Mammary epithelial cell (primary cell): Measurements from ENCODE around the gene CSGALNACT2.

Experiments used
- EZH2 ChIP-seq: IDR thresholded peaks from 2 replicates; pipeline ENCODE4 v1.6.1; 2012; ENCODE audit warnings: low read length, inconsistent platforms, borderline replicate concordance
- TF ChIP-seq, protein P1 (sequence below), 2 donors: IDR thresholded peaks in 1 of 2; conservative IDR thresholded peaks in 1 of 2; 2 replicates each; pipeline ENCODE4 v1.5.1; 2011 to 2012; ENCODE audit warnings: inconsistent platforms in 2 of 2, low read length in 2 of 2, mild to moderate bottlenecking in 2 of 2, control low read depth in 1 of 2, low read depth in 1 of 2; ENCODE audit not compliant: insufficient read depth in 1 of 2; ENCODE audit errors: extremely low read depth in 1 of 2

DNA sequence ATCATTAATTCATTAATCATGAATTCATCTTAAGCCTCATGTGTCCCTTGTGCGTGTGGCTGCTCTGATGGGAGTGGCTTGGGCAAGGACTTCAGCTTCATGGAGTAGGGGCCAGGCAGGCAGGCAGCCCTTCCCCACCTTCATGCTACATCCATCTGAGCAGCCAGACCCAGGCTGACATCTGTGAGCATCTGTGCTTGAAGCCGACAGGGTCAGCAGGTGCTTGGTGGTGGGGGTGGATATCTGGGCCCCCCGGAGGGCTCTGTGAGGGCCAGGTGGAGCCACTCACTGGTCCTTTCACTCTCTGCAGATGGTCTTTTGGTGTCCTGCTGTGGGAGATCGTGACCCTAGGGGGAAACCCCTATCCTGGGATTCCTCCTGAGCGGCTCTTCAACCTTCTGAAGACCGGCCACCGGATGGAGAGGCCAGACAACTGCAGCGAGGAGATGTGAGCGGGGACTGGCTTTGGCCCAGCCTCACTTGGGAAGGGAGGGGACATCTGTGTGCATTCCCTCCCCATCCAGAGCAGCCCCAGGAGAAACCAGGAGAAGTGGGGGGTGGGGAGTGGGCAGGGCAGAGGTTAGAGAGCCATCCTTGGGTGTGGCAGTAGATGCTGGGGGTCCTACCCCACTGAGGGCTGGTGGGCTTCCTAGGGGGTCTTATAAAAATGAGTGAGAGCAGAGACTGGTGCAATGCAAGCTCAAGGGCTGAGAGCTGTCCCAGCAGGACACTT, 14.7 kb upstream of the CSGALNACT2 start:
- TF ChIP-seq, protein P1, sequence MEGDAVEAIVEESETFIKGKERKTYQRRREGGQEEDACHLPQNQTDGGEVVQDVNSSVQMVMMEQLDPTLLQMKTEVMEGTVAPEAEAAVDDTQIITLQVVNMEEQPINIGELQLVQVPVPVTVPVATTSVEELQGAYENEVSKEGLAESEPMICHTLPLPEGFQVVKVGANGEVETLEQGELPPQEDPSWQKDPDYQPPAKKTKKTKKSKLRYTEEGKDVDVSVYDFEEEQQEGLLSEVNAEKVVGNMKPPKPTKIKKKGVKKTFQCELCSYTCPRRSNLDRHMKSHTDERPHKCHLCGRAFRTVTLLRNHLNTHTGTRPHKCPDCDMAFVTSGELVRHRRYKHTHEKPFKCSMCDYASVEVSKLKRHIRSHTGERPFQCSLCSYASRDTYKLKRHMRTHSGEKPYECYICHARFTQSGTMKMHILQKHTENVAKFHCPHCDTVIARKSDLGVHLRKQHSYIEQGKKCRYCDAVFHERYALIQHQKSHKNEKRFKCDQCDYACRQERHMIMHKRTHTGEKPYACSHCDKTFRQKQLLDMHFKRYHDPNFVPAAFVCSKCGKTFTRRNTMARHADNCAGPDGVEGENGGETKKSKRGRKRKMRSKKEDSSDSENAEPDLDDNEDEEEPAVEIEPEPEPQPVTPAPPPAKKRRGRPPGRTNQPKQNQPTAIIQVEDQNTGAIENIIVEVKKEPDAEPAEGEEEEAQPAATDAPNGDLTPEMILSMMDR (conservative IDR thresholded peaks at IDR 0.05 in 1 of 2, IDR thresholded peaks at IDR 0.05 in 1 of 2; ENCODE audit: extremely low read depth in 1 of 2, insufficient read depth in 1 of 2, low read depth in 1 of 2, low read length in 2 of 2), result no peak
- TF ChIP-seq EZH2, result no peak
